ENCODE measurements around the gene PSMB2. TPM values are rescaled to one million over a fixed set of nuclear protein-coding genes. Genes with fewer than 3 reads are reported as not detected.
"Not testable (repeated sequence)": the region's sequence is repeated elsewhere in the genome, so short reads cannot be mapped to it uniquely, and the experiment has no call there.

The PSMB2 gene
- total RNA-seq: 17.1 and 18.5 TPM in 2 replicates

DNA sequence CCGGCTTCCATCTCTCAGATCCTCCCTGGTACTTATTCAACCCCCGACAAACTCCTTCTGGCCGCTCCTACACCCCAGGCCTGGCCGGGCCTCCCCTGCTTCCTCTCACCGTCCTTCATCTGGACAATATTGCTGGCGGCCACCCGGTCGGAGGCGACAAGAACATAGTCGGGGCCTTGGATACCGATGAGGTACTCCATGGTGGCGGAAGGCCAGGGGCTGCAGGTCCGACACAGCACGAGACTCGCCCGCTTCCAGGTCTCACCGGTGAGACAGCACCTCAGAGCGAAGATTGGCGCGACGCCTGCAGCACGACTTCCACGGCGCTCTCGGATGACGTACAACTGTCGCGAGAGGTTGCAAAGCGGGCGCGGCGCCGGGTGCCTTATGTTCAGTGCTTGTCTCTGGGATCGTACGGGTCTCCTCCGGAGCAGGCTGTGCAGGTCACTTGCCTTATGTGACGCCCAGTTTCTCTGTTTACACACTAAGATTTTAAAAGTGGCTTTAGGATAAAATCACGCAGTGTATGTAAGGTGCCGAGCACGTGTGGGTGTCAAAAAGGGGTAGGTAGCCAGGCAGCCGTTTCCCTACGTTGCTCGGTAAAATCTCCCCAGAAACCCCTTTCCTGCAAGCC, at the start of gene PSMB2:
Gene PSMB2, minus strand, starts transcription at position 294 of the 634 bp plus-strand sequence. Its CDS starts 94 bp downstream, at position 200.
- Histone ChIP-seq H3K4me3 (ENCODE audit: insufficient read depth, low read length) (peak within 1 kb of the TSS; percentile 99), H4K20me1 (ENCODE audit: insufficient read depth, low read length) (no peaks in the 10 kb centered on the region), H3K36me3 (ENCODE audit: insufficient read depth, low read length) (no peaks in the 10 kb centered on the region), H3K4me2 (ENCODE audit: insufficient read depth, low read length) (peak within 1 kb of the TSS; percentile 100), H3K4me1 (ENCODE audit: insufficient read depth, low read length) (peaks cover 41% of the 10 kb centered on the region), H2AFZ (ENCODE audit: low read length) (peak within 1 kb of the TSS; percentile 98), H3K27ac (ENCODE audit: low read depth, low read length) (peak within 1 kb of the TSS; percentile 97), H3K27me3 (ENCODE audit: insufficient read depth, low read length) (peaks cover 23% of the 10 kb centered on the region), H3K9me3 (ENCODE audit: low read depth, low read length) (no peaks in the 10 kb centered on the region), H3K79me2 (ENCODE audit: insufficient read depth, low read length) (peaks cover 47% of the 10 kb centered on the region)
- TF ChIP-seq CTCF (IDR thresholded peaks at IDR 0.05; ENCODE audit: extremely low read depth, low read depth, low read length): no peak
- DNase-seq (ENCODE audit: insufficient read length, low spot score, missing footprints): peak; percentile 82

GRCh38 chr1:35691080-35691479, 49.8 kb upstream of the PSMB2 start:
- TF ChIP-seq CTCF (IDR thresholded peaks at IDR 0.05; ENCODE audit: extremely low read depth, low read depth, low read length): no peak
- no peak overlapping the region for H2AFZ ChIP-seq (ENCODE audit: low read length)
- H3K9me3 ChIP-seq (ENCODE audit: low read depth, low read length): no peaks in the 10 kb centered on the region
- no peak overlapping the region for H3K27ac ChIP-seq (ENCODE audit: low read depth, low read length)
- no peaks in the 10 kb centered on the region for H3K79me2 ChIP-seq (ENCODE audit: insufficient read depth, low read length)
- no peak for DNase-seq (ENCODE audit: insufficient read length, low spot score, missing footprints)
- H3K4me3 ChIP-seq (ENCODE audit: insufficient read depth, low read length): no peak overlapping the region
- no peaks in the 10 kb centered on the region for H3K4me1 ChIP-seq (ENCODE audit: insufficient read depth, low read length)
- no peaks in the 10 kb centered on the region for H3K36me3 ChIP-seq (ENCODE audit: insufficient read depth, low read length)
- H4K20me1 ChIP-seq (ENCODE audit: insufficient read depth, low read length): no peaks in the 10 kb centered on the region
- H3K4me2 ChIP-seq (ENCODE audit: insufficient read depth, low read length): no peak overlapping the region
- peaks cover 17% of the 10 kb centered on the region for H3K27me3 ChIP-seq (ENCODE audit: insufficient read depth, low read length)

DNA sequence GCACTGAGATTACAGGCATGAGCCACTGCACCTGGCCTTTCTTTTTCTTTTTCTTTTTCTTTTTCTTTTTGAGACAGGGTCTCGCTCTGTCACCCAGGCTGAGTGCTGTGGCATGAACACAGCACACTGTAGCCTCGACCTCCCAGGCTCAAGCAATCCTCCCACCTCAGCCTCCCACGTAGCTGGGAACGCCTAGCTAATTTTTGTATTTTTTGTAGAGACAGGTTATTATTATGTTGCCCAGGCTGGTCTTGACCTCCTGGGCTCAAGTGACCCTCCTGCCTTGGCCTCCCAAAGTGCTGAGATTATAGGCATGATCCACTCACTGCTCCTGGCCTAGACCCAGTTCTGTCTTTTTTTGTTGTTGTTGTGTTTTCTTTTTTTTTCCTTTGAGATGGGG, 48.8 kb upstream of the PSMB2 start:
- not testable (repeated sequence) for H3K4me3 ChIP-seq (ENCODE audit: insufficient read depth, low read length); H3K79me2 ChIP-seq (ENCODE audit: insufficient read depth, low read length); H3K9me3 ChIP-seq (ENCODE audit: low read depth, low read length); H3K36me3 ChIP-seq (ENCODE audit: insufficient read depth, low read length); H3K4me1 ChIP-seq (ENCODE audit: insufficient read depth, low read length); DNase-seq (ENCODE audit: insufficient read length, low spot score, missing footprints); H2AFZ ChIP-seq (ENCODE audit: low read length); H4K20me1 ChIP-seq (ENCODE audit: insufficient read depth, low read length); H3K27ac ChIP-seq (ENCODE audit: low read depth, low read length); H3K4me2 ChIP-seq (ENCODE audit: insufficient read depth, low read length)
- H3K27me3 ChIP-seq (ENCODE audit: insufficient read depth, low read length): peaks cover 19% of the 10 kb centered on the region

DNA sequence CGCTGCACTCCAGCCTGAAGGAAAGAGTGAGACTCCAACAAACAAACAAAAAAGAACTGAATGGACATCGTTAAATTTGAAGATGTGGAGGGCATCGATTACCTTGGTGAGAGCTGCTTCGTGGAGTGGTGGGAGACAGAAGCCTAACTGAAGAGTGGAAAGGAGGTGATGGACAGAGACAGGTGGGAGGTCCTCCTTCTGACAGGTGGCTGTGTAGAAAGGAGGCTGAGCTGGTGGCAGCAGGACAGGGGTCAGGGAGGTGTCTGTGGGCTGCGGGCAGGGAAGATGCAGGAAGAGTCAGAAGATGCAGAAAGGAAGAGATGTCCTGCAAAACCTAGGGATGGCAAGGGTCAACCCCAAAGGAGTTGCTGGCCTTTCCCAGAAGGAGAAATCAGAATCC, 46.8 kb upstream of the PSMB2 start:
- H3K27me3 ChIP-seq (ENCODE audit: insufficient read depth, low read length): peaks cover 37% of the 10 kb centered on the region
- no peaks in the 10 kb centered on the region for H3K4me1 ChIP-seq (ENCODE audit: insufficient read depth, low read length)
- H3K9me3 ChIP-seq (ENCODE audit: low read depth, low read length): no peaks in the 10 kb centered on the region
- H3K79me2 ChIP-seq (ENCODE audit: insufficient read depth, low read length): no peaks in the 10 kb centered on the region
- H2AFZ ChIP-seq (ENCODE audit: low read length): no peak overlapping the region
- H4K20me1 ChIP-seq (ENCODE audit: insufficient read depth, low read length): no peaks in the 10 kb centered on the region
- H3K27ac ChIP-seq (ENCODE audit: low read depth, low read length): no peak overlapping the region
- H3K36me3 ChIP-seq (ENCODE audit: insufficient read depth, low read length): no peaks in the 10 kb centered on the region
- H3K4me3 ChIP-seq (ENCODE audit: insufficient read depth, low read length): no peak overlapping the region
- H3K4me2 ChIP-seq (ENCODE audit: insufficient read depth, low read length): no peak overlapping the region
- no peak for DNase-seq (ENCODE audit: insufficient read length, low spot score, missing footprints)
- no peak for TF ChIP-seq CTCF (IDR thresholded peaks at IDR 0.05; ENCODE audit: extremely low read depth, low read depth, low read length)
